PFSK-1 (cell line): ENCODE results near the gene PDAP1.

Experiments
- FOXP2 ChIP-seq: optimal IDR thresholded peaks from 2 replicates; pipeline ENCODE3; 2011; ENCODE audit warnings: borderline replicate concordance, control low read depth, inconsistent platforms; ENCODE audit not compliant: insufficient read depth; ENCODE audit errors: extremely low read length, extremely low read depth
- POLR2AphosphoS5 ChIP-seq: IDR thresholded peaks from 2 replicates; pipeline ENCODE4 v1.6.1; 2012; ENCODE audit warnings: low read depth, mild to moderate bottlenecking, control low read depth, low read length, moderate library complexity
- SIN3A ChIP-seq: IDR thresholded peaks from 2 replicates; pipeline ENCODE4 v1.6.1; 2012; ENCODE audit warnings: mild to moderate bottlenecking, low read length, moderate library complexity, borderline replicate concordance; ENCODE audit not compliant: insufficient read depth
- TAF1 ChIP-seq: IDR thresholded peaks from 2 replicates; pipeline ENCODE4 v1.6.1; 2012; ENCODE audit warnings: low read length, control low read depth, borderline replicate concordance; ENCODE audit not compliant: insufficient read depth
- TF ChIP-seq, protein P1 (sequence below), 2 experiments: IDR thresholded peaks; 2 replicates each; pipeline versions ENCODE4 v1.6.1 to v1.8.0; 2011 to 2012; ENCODE audit warnings: low read depth in 2 of 2, low read length in 2 of 2, control low read depth in 1 of 2, inconsistent platforms in 1 of 2, mild to moderate bottlenecking in 1 of 2, moderate library complexity in 1 of 2; ENCODE audit not compliant: insufficient read depth in 1 of 2

PDAP1 gene

DNA sequence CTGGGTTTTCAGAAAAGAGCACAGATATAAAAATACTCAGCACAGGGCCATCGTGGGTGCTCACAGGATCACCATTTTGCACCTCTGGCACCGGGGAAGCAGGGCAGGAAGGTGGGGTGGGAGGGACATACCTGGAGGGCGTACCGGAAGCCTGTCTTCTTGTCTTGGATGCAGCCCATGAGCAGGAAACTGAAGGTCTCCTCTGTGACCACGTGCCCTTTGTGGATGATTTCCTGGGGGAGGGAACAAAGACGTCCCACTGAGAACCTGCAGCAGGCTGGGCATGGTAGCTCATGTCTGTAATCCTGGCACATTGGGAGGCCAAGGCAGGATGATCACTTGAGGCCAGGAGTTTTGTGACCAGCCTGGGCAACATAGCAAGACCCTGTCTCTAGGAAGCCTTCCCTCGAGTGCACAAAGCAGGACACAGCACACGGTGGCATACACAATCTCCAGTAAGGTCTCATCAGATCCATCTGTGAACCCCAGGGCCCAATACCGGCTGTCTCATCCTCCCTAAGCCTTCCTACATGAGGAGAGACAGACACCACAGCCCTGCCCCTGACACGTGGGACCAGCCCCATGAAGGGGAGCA, 20.7 kb upstream of the PDAP1 start:
- TF ChIP-seq TAF1: no peak
- no peak for TF ChIP-seq POLR2AphosphoS5
- no peak for TF ChIP-seq FOXP2
- TF ChIP-seq, protein P1, sequence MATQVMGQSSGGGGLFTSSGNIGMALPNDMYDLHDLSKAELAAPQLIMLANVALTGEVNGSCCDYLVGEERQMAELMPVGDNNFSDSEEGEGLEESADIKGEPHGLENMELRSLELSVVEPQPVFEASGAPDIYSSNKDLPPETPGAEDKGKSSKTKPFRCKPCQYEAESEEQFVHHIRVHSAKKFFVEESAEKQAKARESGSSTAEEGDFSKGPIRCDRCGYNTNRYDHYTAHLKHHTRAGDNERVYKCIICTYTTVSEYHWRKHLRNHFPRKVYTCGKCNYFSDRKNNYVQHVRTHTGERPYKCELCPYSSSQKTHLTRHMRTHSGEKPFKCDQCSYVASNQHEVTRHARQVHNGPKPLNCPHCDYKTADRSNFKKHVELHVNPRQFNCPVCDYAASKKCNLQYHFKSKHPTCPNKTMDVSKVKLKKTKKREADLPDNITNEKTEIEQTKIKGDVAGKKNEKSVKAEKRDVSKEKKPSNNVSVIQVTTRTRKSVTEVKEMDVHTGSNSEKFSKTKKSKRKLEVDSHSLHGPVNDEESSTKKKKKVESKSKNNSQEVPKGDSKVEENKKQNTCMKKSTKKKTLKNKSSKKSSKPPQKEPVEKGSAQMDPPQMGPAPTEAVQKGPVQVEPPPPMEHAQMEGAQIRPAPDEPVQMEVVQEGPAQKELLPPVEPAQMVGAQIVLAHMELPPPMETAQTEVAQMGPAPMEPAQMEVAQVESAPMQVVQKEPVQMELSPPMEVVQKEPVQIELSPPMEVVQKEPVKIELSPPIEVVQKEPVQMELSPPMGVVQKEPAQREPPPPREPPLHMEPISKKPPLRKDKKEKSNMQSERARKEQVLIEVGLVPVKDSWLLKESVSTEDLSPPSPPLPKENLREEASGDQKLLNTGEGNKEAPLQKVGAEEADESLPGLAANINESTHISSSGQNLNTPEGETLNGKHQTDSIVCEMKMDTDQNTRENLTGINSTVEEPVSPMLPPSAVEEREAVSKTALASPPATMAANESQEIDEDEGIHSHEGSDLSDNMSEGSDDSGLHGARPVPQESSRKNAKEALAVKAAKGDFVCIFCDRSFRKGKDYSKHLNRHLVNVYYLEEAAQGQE (IDR thresholded peaks at IDR 0.05; ENCODE audit: insufficient read depth in 1 of 2, low read depth in 2 of 2, low read length in 2 of 2): no peak

DNA sequence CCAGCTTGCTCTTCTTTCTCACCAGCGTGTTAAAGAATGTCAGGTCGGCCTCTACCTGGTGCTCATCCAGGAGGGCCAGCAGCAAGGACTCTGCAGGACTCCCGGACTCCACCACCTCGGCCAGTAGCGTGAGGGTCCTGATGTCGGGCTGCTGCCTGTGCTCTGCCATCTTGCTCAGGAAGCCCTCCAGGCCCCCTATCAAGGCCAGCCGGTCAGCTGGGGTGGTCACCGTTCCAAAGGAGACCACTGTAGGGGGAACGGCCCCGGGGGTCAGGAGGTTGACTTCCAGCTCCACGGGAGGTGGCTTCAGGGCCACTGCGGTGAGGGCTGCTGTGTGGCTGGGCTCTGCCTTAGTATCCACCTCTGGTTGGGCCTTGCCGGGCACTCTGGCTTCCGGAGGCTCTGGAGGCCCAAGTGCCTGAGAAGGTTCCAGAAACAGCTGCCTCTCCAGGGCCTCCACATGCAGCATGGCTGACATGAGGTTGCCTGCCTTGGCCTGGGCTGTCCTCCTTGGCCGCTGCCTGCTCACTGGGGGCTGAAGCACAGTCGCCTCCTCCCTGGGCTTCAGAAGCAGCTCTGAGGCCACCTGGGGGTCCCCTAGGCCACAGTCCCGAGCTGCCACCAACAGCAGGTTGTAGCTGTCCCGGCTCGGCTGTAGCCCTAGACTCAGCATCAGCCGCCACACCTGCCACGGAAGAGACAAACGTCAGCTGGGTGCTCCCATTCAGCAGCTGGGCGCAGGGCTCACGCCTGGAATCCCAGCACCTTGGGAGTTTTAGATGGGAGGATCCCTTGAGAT, 16.7 kb upstream of the PDAP1 start:
- no peak for TF ChIP-seq FOXP2

DNA sequence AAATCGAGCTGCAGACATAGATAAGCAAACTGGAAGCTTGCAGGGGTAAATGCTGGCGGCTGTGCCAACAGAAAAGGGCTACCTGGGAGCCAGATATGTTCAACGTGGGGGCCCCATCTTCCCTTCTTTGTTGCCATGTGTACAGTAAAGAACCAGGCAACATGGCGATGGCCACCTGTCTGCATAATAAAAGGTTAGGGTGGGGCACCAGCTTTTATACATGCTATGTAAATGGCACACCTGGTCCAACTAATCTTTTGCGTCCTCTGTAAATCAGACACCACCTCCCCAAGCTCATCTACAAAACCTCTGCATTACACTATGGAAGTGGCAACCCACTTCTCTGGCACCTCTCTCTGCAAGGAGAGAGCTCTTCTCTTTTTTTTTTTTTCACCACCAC, 14.2 kb upstream of the PDAP1 start:
- TF ChIP-seq FOXP2 (no peak), POLR2AphosphoS5 (no peak)

DNA sequence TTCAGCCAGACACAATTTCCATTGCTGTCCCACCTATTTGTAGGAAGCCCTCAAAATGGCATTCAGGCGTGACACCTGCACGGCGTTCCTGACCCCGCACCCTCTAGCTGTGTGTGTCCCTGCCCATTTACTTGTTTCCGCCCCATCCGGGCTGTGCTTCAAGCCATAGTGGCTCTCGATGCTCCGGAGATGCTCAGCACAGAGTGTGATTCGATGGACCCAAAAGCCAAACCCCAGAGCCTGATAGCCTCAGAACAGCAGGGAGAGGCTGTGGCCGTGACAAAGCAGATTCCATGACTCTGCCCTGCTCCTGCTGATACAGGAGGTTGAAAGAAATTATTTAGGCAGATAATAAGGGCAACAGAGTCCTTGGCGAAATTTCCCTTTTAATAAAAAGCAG, 13.8 kb upstream of the PDAP1 start:
- TF ChIP-seq TAF1 (no peak), FOXP2 (no peak), SIN3A (no peak), POLR2AphosphoS5 (no peak)
- TF ChIP-seq, protein P1 (IDR thresholded peaks at IDR 0.05; ENCODE audit: insufficient read depth in 1 of 2, low read depth in 2 of 2, low read length in 2 of 2): no peak

DNA sequence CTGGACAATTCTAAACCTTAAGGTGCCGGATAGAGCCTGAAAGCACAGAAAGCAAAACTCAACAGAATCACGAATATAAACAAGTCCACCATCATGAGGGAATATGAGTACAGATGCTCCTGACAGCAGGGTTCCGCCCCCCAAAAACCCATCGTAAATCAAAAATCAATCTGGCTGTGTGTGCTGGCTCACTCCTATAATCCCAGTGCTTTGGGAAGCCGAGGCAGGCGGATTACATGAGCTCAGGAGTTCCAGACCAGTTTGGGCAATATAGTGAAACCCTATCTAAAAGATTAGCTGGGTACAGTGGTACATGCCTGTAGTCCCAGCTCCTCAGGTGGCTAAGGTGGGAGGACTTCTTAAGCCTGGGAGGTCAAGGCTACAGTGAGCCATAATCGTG, 12.6 kb upstream of the PDAP1 start:
- TF ChIP-seq SIN3A (no peak), POLR2AphosphoS5 (no peak), FOXP2 (no peak), TAF1 (no peak)
- TF ChIP-seq, protein P1 (IDR thresholded peaks at IDR 0.05; ENCODE audit: insufficient read depth in 1 of 2, low read depth in 2 of 2, low read length in 2 of 2): no peak

DNA sequence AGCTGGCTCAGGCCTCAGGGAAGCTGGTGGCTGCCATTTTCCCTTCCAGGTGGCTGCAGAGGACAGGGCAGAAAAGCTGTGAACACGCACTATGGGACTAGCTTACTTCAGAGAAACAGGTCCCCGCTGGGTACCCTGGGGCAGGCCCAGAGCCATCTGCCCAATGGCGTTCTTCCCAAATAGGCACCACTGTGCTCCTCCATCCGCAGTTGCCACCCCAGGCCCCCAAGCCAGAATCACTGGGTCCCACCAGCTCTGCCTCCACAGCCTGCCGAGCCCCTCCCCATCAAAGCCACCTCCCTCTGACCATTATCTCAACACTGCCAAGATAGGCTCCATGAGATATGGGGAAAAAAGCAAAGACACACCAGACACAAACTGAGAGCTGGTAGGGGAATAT, 11.8 kb upstream of the PDAP1 start:
- TF ChIP-seq FOXP2 (no peak), TAF1 (no peak)
